Effector CD4-positive, alpha-beta T cell (primary cell): Measurements from ENCODE around the gene TDRD1.

Experiments
- DNase-seq: peaks from one replicate; pipeline ENCODE4 v3.0.0-alpha.2; 2020

The TDRD1 gene

GRCh38 chr10:114174695-114175188, 4.4 kb upstream of the TDRD1 start:
- DNase-seq, result no peak

DNA sequence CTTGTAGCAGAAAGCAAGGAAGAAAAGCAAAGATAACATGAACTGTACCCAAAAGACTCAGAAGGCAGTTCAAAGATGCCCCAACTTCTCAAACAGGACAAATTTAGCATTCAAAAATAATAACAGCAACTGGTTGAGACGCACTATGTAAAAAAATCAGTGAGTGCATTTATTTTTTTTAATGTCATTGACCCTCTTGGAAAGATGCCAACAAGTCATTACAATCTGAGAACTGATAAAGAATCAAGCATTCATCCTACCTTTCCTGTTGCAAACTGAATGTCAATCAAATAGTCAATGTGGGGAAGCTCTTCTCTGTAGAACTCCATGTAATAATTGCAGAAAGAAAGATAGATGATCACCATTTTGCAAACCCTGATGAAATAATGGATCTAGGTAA, 3.5 kb upstream of the TDRD1 start:
- no peak for DNase-seq

GRCh38 chr10:114176511-114176910, 2.6 kb upstream of the TDRD1 start:
- no peak for DNase-seq

- DNase-seq, result no peak
These were observed 594 bp downstream of the TDRD1 start for GRCh38 chr10:114179747-114180146.

- DNase-seq, result no peak
These were observed 1.8 kb downstream of the TDRD1 start for GRCh38 chr10:114180937-114181336.

DNA sequence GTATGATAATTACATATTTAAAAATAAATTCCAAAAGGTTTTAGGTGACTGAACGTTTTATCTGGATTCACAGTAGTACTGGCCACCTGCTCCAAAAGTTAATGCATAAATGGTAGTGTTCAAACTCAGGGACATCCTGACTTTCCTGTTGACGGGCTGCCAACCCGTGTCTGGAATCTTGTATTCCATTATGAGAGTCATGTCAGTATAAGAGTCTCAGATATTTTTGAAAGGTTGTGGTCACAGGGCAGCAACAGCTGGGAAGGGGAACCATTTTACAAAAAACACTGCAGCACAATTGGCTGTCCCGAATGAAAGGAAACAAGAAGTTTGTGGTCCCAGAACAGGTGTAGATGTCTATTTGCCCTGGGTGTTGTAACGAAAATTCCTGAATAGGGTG, 2.8 kb downstream of the TDRD1 start:
- no peak for DNase-seq

- DNase-seq, result no peak
These were observed 4.4 kb downstream of the TDRD1 start for GRCh38 chr10:114183563-114183962.

DNA sequence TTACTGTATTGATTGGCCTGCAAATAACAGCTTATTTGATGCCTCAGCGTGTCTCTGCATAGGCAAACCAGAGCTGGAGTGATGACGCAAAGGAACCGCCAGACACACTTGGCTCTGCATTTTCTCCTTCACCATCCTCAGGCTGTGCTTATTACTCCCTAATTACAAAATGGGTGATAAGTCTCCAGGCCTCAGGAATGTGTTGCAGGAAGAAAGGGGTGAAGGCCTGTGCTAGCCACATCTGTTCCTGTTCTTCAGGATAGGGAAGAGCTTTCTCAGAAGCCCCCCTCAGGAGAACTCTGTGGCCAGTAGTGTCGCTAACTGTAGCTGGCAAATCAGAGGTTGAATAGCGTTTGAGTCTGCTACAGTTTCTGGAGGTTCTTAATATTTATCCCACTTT, 5.1 kb downstream of the TDRD1 start:
- DNase-seq, result no peak

- DNase-seq, result no peak
These were observed 8.8 kb downstream of the TDRD1 start for GRCh38 chr10:114188001-114188400.

DNA sequence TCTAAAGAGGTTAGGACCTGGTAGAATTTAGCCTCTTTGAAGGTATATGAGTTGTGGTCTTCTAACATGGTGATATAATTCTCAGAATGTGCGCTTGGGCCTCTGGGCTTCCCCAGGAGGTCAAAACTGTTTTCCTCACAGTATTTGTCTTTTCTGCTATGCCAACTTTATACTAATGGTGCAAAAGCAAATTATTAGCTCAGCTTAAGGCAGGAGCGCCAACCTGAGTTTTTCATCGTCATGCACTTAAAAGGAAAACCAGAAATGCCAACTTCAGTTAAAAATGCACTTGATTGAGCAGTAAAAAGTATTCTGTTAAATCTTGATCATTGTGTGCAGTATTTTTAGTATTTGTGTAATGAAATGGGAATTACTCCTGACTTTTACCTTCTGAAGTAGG, 9.7 kb downstream of the TDRD1 start:
- no peak for DNase-seq

GRCh38 chr10:114189700-114190099, 10.5 kb downstream of the TDRD1 start:
- DNase-seq, result no peak

- DNase-seq, result no peak
These were observed 15.9 kb downstream of the TDRD1 start for GRCh38 chr10:114195079-114195478.

- no peak for DNase-seq
These were observed 20.1 kb downstream of the TDRD1 start for GRCh38 chr10:114199239-114199638.

- DNase-seq, result no peak
These were observed 23.7 kb downstream of the TDRD1 start for GRCh38 chr10:114202812-114203211.

DNA sequence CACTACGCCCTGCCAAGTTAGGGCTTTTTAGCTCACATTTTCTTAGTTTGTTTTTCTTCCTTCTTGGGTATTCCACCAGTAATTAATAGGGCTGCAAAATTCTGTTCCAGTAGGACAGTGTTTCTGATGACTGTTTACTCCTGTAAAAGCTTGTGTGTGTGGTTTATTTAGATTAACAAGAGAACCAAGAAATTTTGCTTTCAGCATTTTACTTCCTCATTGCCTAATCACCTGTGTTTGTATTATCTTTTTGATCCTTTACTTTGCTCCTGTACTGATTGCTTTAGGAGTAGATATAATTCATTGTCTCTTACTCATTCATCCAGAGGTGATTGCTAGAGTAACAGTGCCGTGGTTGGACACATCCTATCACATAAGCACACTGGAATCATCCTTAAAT, 27.7 kb downstream of the TDRD1 start:
- no peak for DNase-seq

GRCh38 chr10:114207349-114207748, 28.2 kb downstream of the TDRD1 start:
- no peak for DNase-seq

- DNase-seq, result no peak
These were observed 29.2 kb downstream of the TDRD1 start for GRCh38 chr10:114208351-114208750.

- DNase-seq, result no peak
These were observed 33.0 kb downstream of the TDRD1 start for GRCh38 chr10:114212153-114212552.

DNA sequence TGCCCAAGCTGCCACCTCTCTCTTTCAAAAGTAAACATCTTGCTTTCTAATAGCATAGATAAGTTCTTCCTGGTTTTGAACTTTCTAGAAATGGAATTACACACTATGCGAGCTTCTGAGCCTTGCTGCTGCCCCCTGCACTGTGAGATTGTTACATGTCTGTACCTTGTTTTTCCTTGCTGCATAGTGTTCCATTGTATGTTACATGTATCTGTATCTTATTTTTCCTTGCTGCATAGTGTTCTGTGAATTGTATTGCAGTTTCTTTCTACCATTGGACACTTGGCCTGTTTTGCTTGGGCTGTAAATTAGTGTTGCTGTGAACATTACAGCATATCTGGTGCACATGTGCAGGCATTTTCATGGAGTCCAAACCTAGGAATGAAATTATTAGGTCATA, 35.9 kb downstream of the TDRD1 start:
- DNase-seq, result no peak

- DNase-seq, result no peak
These were observed 41.1 kb downstream of the TDRD1 start for GRCh38 chr10:114220281-114220680.

GRCh38 chr10:114221235-114221634, 42.1 kb downstream of the TDRD1 start:
- no peak for DNase-seq

- DNase-seq, result no peak
These were observed 43.9 kb downstream of the TDRD1 start for GRCh38 chr10:114223066-114223465.

DNA sequence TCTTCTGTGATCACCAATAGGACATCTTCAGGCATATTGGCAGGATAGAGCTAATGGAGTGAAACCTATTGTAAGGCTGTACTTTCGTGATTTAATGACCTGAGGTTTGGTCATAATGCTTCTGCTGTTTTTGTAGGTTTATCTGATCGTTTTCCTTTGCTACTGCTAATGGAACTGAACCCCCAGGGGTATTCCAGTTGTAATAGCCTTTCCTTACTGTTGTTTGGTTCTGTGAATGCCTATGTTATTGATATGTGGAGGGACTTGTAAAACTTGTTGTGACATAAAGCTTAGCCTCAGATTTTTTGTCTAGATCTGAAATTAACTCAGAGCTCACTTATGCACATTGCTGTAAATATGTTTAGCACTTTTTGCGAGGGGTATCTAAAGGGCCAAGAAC, 49.0 kb downstream of the TDRD1 start:
- DNase-seq, result no peak

- DNase-seq, result no peak
These were observed 53.5 kb downstream of the TDRD1 start for GRCh38 chr10:114232561-114233176.

DNA sequence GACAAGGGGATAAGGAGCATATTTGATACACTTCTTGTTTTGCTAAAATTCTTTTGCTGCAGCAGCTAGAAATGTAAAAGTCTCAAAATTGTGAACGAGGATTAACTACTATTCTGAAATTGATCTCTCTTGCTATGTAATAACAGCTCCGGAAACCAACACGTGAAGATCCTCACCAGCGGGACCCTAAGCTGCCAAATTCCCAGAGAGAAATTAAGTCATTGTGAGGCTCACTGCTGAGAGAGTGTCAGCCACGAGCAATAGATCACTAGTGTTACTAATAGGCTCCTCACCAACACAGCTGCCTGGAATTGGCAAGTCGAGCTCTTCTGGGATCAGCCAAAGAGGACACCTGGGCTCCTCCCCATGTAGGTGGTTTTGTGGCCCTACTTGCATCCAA, 54.3 kb downstream of the TDRD1 start:
- DNase-seq, result no peak
